GM18520 (cell line): ENCODE measurements around the gene ITPRID2.
A peak's percentile ranks its signal among the peaks of the same experiment; 100 is the strongest.
"Not testable (repeated sequence)": the region's sequence is repeated elsewhere in the genome, so short reads cannot be mapped to it uniquely, and the experiment has no call there.

ENCODE experiments used
- ATAC-seq: cut with Tn5 transposase; IDR thresholded peaks from one replicate; pipeline ENCODE4 v1.9.1; 2021; ENCODE audit not compliant: unreplicated experiment

ITPRID2 gene

GRCh38 chr2:181957668-181958067, 66.1 kb downstream of the ITPRID2 start:
- no peak for ATAC-seq

- no peak for ATAC-seq
Measured at GRCh38 chr2:181958726-181959125, 67.2 kb downstream of the ITPRID2 start.

GRCh38 chr2:181959508-181959907, 68.0 kb downstream of the ITPRID2 start:
- no peak for ATAC-seq

DNA sequence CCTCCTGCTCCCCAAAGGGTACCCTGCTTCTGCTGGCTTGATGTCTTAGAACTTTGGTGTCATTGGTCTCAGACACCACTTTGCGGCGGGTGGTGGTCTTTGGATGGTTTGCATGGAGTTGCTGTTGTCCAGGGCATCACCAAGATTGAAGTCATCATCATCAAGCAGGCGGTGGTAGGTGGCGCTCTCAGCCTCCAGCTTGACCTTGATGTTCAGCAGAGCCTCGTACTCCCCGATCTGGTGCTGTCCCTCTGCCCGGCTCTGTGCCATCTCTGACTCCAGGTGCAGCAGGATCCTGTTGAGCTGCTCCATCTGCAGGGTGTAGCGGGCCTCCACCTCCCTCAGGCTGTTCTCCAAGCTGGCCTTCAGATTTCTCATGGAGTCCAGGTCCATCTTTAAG, 69.6 kb downstream of the ITPRID2 start:
- ATAC-seq: not testable (repeated sequence)

- ATAC-seq: no peak
Measured at GRCh38 chr2:181962142-181962541, 70.6 kb downstream of the ITPRID2 start.

- no peak for ATAC-seq
Measured at GRCh38 chr2:181970160-181970794, 78.7 kb downstream of the ITPRID2 start.

GRCh38 chr2:181971032-181971431, 79.5 kb downstream of the ITPRID2 start:
- ATAC-seq: no peak

- ATAC-seq: no peak
Measured at GRCh38 chr2:181972431-181973170, 81.1 kb downstream of the ITPRID2 start.

DNA sequence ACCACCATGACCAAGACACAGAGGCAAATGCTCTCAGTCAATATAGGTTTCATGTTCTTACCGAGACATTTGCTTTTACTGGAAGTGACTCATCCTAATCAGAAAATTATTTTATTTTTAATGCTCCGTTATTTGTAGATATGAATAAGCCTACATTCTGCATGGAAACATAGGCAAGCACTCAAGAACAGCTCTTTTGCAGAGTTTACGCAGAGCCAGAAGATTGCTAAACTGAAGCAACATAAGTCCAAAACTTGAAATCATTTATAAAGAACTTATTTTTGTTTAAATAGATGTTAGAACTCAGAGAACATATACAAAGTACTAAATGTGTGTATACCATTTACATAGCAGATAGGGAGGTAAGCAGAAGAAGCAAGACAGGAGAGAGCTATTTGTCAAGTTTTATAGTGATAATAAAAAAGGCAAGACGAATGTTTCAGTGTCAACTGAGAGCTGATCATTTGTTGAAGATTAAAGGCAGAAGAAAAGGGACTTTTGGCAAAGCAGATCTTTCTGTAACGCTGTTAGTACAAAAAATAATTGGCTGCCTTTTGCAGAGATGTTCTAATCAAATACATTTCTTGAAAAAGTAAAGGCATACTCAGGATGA, 81.7 kb downstream of the ITPRID2 start:
- no peak for ATAC-seq

- ATAC-seq: peak; percentile 63
Measured at GRCh38 chr2:181977661-181978350, 86.3 kb downstream of the ITPRID2 start.

- peak; percentile 17 for ATAC-seq
Measured at GRCh38 chr2:181978351-181979150, 87.0 kb downstream of the ITPRID2 start.
